ENCODE measurements around the gene OSBPL10.
A peak's percentile ranks its signal among the peaks of the same experiment; 100 is the strongest.

OSBPL10 gene

GRCh38 chr3:31921837-31922236 is 59.2 kb downstream of the OSBPL10 start:
- DNase-seq = no peak

GRCh38 chr3:31920310-31920709 is 60.8 kb downstream of the OSBPL10 start:
- DNase-seq = no peak

- peak; percentile 21 for DNase-seq
These were observed 61.5 kb downstream of the OSBPL10 start for GRCh38 chr3:31919528-31919927.

GRCh38 chr3:31918179-31919150 is 62.6 kb downstream of the OSBPL10 start:
- DNase-seq = no peak

- DNase-seq = no peak
These were observed 63.6 kb downstream of the OSBPL10 start for GRCh38 chr3:31917303-31918005.

- no peak for DNase-seq
These were observed 69.4 kb downstream of the OSBPL10 start for GRCh38 chr3:31911643-31912042.

- no peak for DNase-seq
These were observed 69.9 kb downstream of the OSBPL10 start for GRCh38 chr3:31911124-31911523.

- DNase-seq = no peak
These were observed 71.6 kb downstream of the OSBPL10 start for GRCh38 chr3:31909455-31909854.

- peak; percentile 56 for DNase-seq
These were observed 72.5 kb downstream of the OSBPL10 start for GRCh38 chr3:31908391-31909097.

GRCh38 chr3:31906182-31906581 is 74.9 kb downstream of the OSBPL10 start:
- no peak for DNase-seq

GRCh38 chr3:31903686-31904431 is 77.2 kb downstream of the OSBPL10 start:
- DNase-seq = peak; percentile 55

GRCh38 chr3:31900583-31900982 is 80.5 kb downstream of the OSBPL10 start:
- DNase-seq = no peak

GRCh38 chr3:31896648-31897433 is 84.2 kb downstream of the OSBPL10 start:
- no peak for DNase-seq

GRCh38 chr3:31896026-31896425 is 85.0 kb downstream of the OSBPL10 start:
- no peak for DNase-seq

GRCh38 chr3:31895471-31895870 is 85.6 kb downstream of the OSBPL10 start:
- DNase-seq = no peak

- peak; percentile 60 for DNase-seq
These were observed 88.0 kb downstream of the OSBPL10 start for GRCh38 chr3:31892916-31893573.

GRCh38 chr3:31892500-31892899 is 88.6 kb downstream of the OSBPL10 start:
- DNase-seq = no peak

GRCh38 chr3:31891876-31892455 is 89.1 kb downstream of the OSBPL10 start:
- DNase-seq = no peak

- no peak for DNase-seq
These were observed 90.2 kb downstream of the OSBPL10 start for GRCh38 chr3:31890742-31891469.

- no peak for DNase-seq
These were observed 91.1 kb downstream of the OSBPL10 start for GRCh38 chr3:31890007-31890406.

All from kidney glomerular epithelial cell (primary cell).